GM18858 (cell line): Measurements from ENCODE around the gene XPNPEP1.

ENCODE experiments used
- ATAC-seq: cut with Tn5 transposase; IDR thresholded peaks from one replicate; pipeline ENCODE4 v1.9.1; 2021; ENCODE audit not compliant: unreplicated experiment

XPNPEP1 gene

GRCh38 chr10:109871476-109871875, 51.8 kb downstream of the XPNPEP1 start:
- no peak for ATAC-seq

- no peak for ATAC-seq
Observed at GRCh38 chr10:109866995-109867635, 56.2 kb downstream of the XPNPEP1 start.

- ATAC-seq, result no peak
Observed at GRCh38 chr10:109866168-109866994, 56.9 kb downstream of the XPNPEP1 start.

GRCh38 chr10:109863775-109864174, 59.5 kb downstream of the XPNPEP1 start:
- ATAC-seq, result no peak

GRCh38 chr10:109862738-109863137, 60.6 kb downstream of the XPNPEP1 start:
- ATAC-seq, result no peak

GRCh38 chr10:109862041-109862440, 61.3 kb downstream of the XPNPEP1 start:
- ATAC-seq, result no peak

GRCh38 chr10:109861081-109861480, 62.2 kb downstream of the XPNPEP1 start:
- no peak for ATAC-seq

- no peak for ATAC-seq
Observed at GRCh38 chr10:109859221-109859620, 64.1 kb downstream of the XPNPEP1 start.

GRCh38 chr10:109855746-109856145, 67.6 kb downstream of the XPNPEP1 start:
- ATAC-seq, result no peak

GRCh38 chr10:109853921-109854320, 69.4 kb downstream of the XPNPEP1 start:
- no peak for ATAC-seq

GRCh38 chr10:109852475-109853037, 70.8 kb downstream of the XPNPEP1 start:
- peak; percentile 90 for ATAC-seq

- ATAC-seq, result no peak
Observed at GRCh38 chr10:109851616-109852474, 71.5 kb downstream of the XPNPEP1 start.

- ATAC-seq, result no peak
Observed at GRCh38 chr10:109846832-109847231, 76.5 kb downstream of the XPNPEP1 start.

- ATAC-seq, result no peak
Observed at GRCh38 chr10:109845308-109845707, 78.0 kb downstream of the XPNPEP1 start.

GRCh38 chr10:109838592-109839244, 84.6 kb downstream of the XPNPEP1 start:
- ATAC-seq, result no peak

GRCh38 chr10:109837384-109837783, 85.9 kb downstream of the XPNPEP1 start:
- no peak for ATAC-seq

- ATAC-seq, result no peak
Observed at GRCh38 chr10:109835257-109835656, 88.1 kb downstream of the XPNPEP1 start.

- no peak for ATAC-seq
Observed at GRCh38 chr10:109831846-109832245, 91.5 kb downstream of the XPNPEP1 start.

GRCh38 chr10:109824206-109824605, 99.1 kb downstream of the XPNPEP1 start:
- ATAC-seq, result no peak

GRCh38 chr10:109823196-109823595, 100.1 kb downstream of the XPNPEP1 start:
- no peak for ATAC-seq

GRCh38 chr10:109821672-109822071, 101.6 kb downstream of the XPNPEP1 start:
- no peak for ATAC-seq
